GM18907 (cell line): ENCODE data around the gene ERAS.

Experiments
- ATAC-seq: cut with Tn5 transposase; IDR thresholded peaks from one replicate; pipeline ENCODE4 v1.9.1; 2021; ENCODE audit warnings: mild to moderate bottlenecking, moderate library complexity; ENCODE audit not compliant: unreplicated experiment

Gene ERAS

GRCh38 chrX:48826135-48826875 lies at the start of gene ERAS:
Gene ERAS, plus strand, starts transcription at chrX:48826513. Its CDS starts 2,611 bp downstream, at chrX:48829124.
- no peak for ATAC-seq

- ATAC-seq: no peak
Measured at GRCh38 chrX:48776818-48777439, 49.4 kb upstream of the ERAS start.

- no peak for ATAC-seq
Measured at GRCh38 chrX:48779399-48779798, 46.9 kb upstream of the ERAS start.

- ATAC-seq: no peak
Measured at GRCh38 chrX:48781705-48782104, 44.6 kb upstream of the ERAS start.

GRCh38 chrX:48782216-48782615 lies 44.1 kb upstream of the ERAS start:
- no peak for ATAC-seq

GRCh38 chrX:48782795-48783194 lies 43.5 kb upstream of the ERAS start:
- ATAC-seq: no peak

- no peak for ATAC-seq
Measured at GRCh38 chrX:48784726-48785125, 41.6 kb upstream of the ERAS start.

- ATAC-seq: no peak
Measured at GRCh38 chrX:48785186-48785539, 41.1 kb upstream of the ERAS start.

- ATAC-seq: no peak
Measured at GRCh38 chrX:48785540-48786214, 40.6 kb upstream of the ERAS start.

- no peak for ATAC-seq
Measured at GRCh38 chrX:48786341-48786800, 39.9 kb upstream of the ERAS start, which contains the start of gene GATA1. Gene GATA1, plus strand, starts transcription at chrX:48786590. Its CDS starts 4,520 bp downstream, at chrX:48791110.

- ATAC-seq: no peak
Measured at GRCh38 chrX:48786825-48787504, 39.3 kb upstream of the ERAS start.

GRCh38 chrX:48787505-48788443 lies 38.5 kb upstream of the ERAS start:
- ATAC-seq: no peak

GRCh38 chrX:48789366-48790220 lies 36.7 kb upstream of the ERAS start:
- no peak for ATAC-seq

- no peak for ATAC-seq
Measured at GRCh38 chrX:48790477-48790876, 35.8 kb upstream of the ERAS start.

- no peak for ATAC-seq
Measured at GRCh38 chrX:48791063-48791820, 35.1 kb upstream of the ERAS start.

- no peak for ATAC-seq
Measured at GRCh38 chrX:48792219-48792618, 34.1 kb upstream of the ERAS start.

- ATAC-seq: no peak
Measured at GRCh38 chrX:48793935-48794334, 32.4 kb upstream of the ERAS start.

GRCh38 chrX:48794340-48794910 lies 31.9 kb upstream of the ERAS start:
- ATAC-seq: no peak
